ENCODE data around the gene EVL. TPM values are rescaled to one million over a fixed set of nuclear protein-coding genes. Genes with fewer than 3 reads are reported as not detected.

EVL gene
- total RNA-seq, 1 donor from 2014 or later: 285 TPM

GRCh38 chr14:100117633-100118395, 52.6 kb downstream of the EVL start:
- Mint-ChIP-seq H3K4me3 (no peak overlapping the region), H3K9me3 (no peaks in the 10 kb centered on the region), H3K36me3 (ENCODE audit: low read depth) (peaks cover 67% of the 10 kb centered on the region), H3K27me3 (no peaks in the 10 kb centered on the region), H3K27ac (peak overlapping the region; percentile 75), H3K4me1 (peaks cover 30% of the 10 kb centered on the region)
- intact Hi-C loops (cut with micrococcal nuclease): no loop called here
- no peak for DNase-seq

- Mint-ChIP-seq H3K27me3 (no peaks in the 10 kb centered on the region), H3K9me3 (no peaks in the 10 kb centered on the region), H3K27ac (peak overlapping the region; percentile 75), H3K4me3 (no peak overlapping the region), H3K4me1 (peaks cover 27% of the 10 kb centered on the region), H3K36me3 (ENCODE audit: low read depth) (peaks cover 64% of the 10 kb centered on the region)
- no peak for DNase-seq
- intact Hi-C loops (cut with micrococcal nuclease): no loop called here
These were observed 53.3 kb downstream of the EVL start for GRCh38 chr14:100118396-100119011.

- Mint-ChIP-seq H3K27ac (peak overlapping the region; percentile 75), H3K4me1 (peaks cover 26% of the 10 kb centered on the region), H3K9me3 (no peaks in the 10 kb centered on the region), H3K36me3 (ENCODE audit: low read depth) (peaks cover 59% of the 10 kb centered on the region), H3K4me3 (no peak overlapping the region), H3K27me3 (no peaks in the 10 kb centered on the region)
- intact Hi-C loops (cut with micrococcal nuclease): no loop called here
- no peak for DNase-seq
These were observed 54.0 kb downstream of the EVL start for GRCh38 chr14:100119251-100119650.

- H3K36me3 Mint-ChIP-seq (ENCODE audit: low read depth): peaks cover 59% of the 10 kb centered on the region
- no peaks in the 10 kb centered on the region for H3K27me3 Mint-ChIP-seq
- DNase-seq: no peak
- H3K4me1 Mint-ChIP-seq: peaks cover 24% of the 10 kb centered on the region
- H3K27ac Mint-ChIP-seq: peak overlapping the region; percentile 31
- intact Hi-C loops (cut with micrococcal nuclease): no loop called here
- H3K4me3 Mint-ChIP-seq: no peak overlapping the region
- H3K9me3 Mint-ChIP-seq: no peaks in the 10 kb centered on the region
These were observed 55.5 kb downstream of the EVL start for GRCh38 chr14:100120522-100121269.

GRCh38 chr14:100121643-100122480, 56.6 kb downstream of the EVL start:
- intact Hi-C loops (cut with micrococcal nuclease): no loop called here
- no peak overlapping the region for H3K4me3 Mint-ChIP-seq
- no peaks in the 10 kb centered on the region for H3K27me3 Mint-ChIP-seq
- no peak for DNase-seq
- peak overlapping the region; percentile 41 for H3K27ac Mint-ChIP-seq
- peaks cover 60% of the 10 kb centered on the region for H3K36me3 Mint-ChIP-seq (ENCODE audit: low read depth)
- no peaks in the 10 kb centered on the region for H3K9me3 Mint-ChIP-seq
- H3K4me1 Mint-ChIP-seq: peaks cover 20% of the 10 kb centered on the region

- intact Hi-C loops (cut with micrococcal nuclease): no loop called here
- DNase-seq: no peak
- no peaks in the 10 kb centered on the region for H3K27me3 Mint-ChIP-seq
- no peak overlapping the region for H3K4me3 Mint-ChIP-seq
- H3K9me3 Mint-ChIP-seq: no peaks in the 10 kb centered on the region
- H3K36me3 Mint-ChIP-seq (ENCODE audit: low read depth): peaks cover 60% of the 10 kb centered on the region
- H3K27ac Mint-ChIP-seq: peak overlapping the region; percentile 17
- H3K4me1 Mint-ChIP-seq: peaks cover 18% of the 10 kb centered on the region
These were observed 57.4 kb downstream of the EVL start for GRCh38 chr14:100122481-100123223.

- Mint-ChIP-seq H3K27ac (no peak overlapping the region), H3K9me3 (no peaks in the 10 kb centered on the region), H3K4me3 (no peak overlapping the region), H3K4me1 (peaks cover 11% of the 10 kb centered on the region), H3K27me3 (no peaks in the 10 kb centered on the region), H3K36me3 (ENCODE audit: low read depth) (peaks cover 54% of the 10 kb centered on the region)
- DNase-seq: no peak
- intact Hi-C loops (cut with micrococcal nuclease): no loop called here
These were observed 58.4 kb downstream of the EVL start for GRCh38 chr14:100123618-100124017.

- Mint-ChIP-seq H3K27me3 (no peaks in the 10 kb centered on the region), H3K27ac (peak overlapping the region; percentile 73), H3K9me3 (no peaks in the 10 kb centered on the region), H3K4me1 (peaks cover 6% of the 10 kb centered on the region), H3K4me3 (no peak overlapping the region), H3K36me3 (ENCODE audit: low read depth) (peaks cover 51% of the 10 kb centered on the region)
- DNase-seq: no peak
- intact Hi-C loops (cut with micrococcal nuclease): no loop called here
These were observed 59.4 kb downstream of the EVL start for GRCh38 chr14:100124551-100125088.

GRCh38 chr14:100126401-100126800, 61.2 kb downstream of the EVL start:
- peaks cover 4% of the 10 kb centered on the region for H3K4me1 Mint-ChIP-seq
- no peaks in the 10 kb centered on the region for H3K9me3 Mint-ChIP-seq
- H3K4me3 Mint-ChIP-seq: no peak overlapping the region
- no peak overlapping the region for H3K27ac Mint-ChIP-seq
- intact Hi-C loops (cut with micrococcal nuclease): no loop called here
- H3K36me3 Mint-ChIP-seq (ENCODE audit: low read depth): peaks cover 57% of the 10 kb centered on the region
- no peaks in the 10 kb centered on the region for H3K27me3 Mint-ChIP-seq
- no peak for DNase-seq

- intact Hi-C loops (cut with micrococcal nuclease): no loop called here
- Mint-ChIP-seq H3K4me1 (peaks cover 5% of the 10 kb centered on the region), H3K9me3 (no peaks in the 10 kb centered on the region), H3K27ac (peak overlapping the region; percentile 30), H3K4me3 (no peak overlapping the region), H3K36me3 (ENCODE audit: low read depth) (peaks cover 63% of the 10 kb centered on the region), H3K27me3 (no peaks in the 10 kb centered on the region)
- DNase-seq: no peak
These were observed 62.7 kb downstream of the EVL start for GRCh38 chr14:100127853-100128455.

- no peak overlapping the region for H3K27ac Mint-ChIP-seq
- DNase-seq: no peak
- intact Hi-C loops (cut with micrococcal nuclease): no loop called here
- H3K9me3 Mint-ChIP-seq: no peaks in the 10 kb centered on the region
- H3K4me3 Mint-ChIP-seq: no peak overlapping the region
- no peaks in the 10 kb centered on the region for H3K27me3 Mint-ChIP-seq
- H3K36me3 Mint-ChIP-seq (ENCODE audit: low read depth): peaks cover 66% of the 10 kb centered on the region
- peaks cover 3% of the 10 kb centered on the region for H3K4me1 Mint-ChIP-seq
These were observed 63.5 kb downstream of the EVL start for GRCh38 chr14:100128688-100129087.

- DNase-seq: no peak
- Mint-ChIP-seq H3K27me3 (no peaks in the 10 kb centered on the region), H3K9me3 (no peaks in the 10 kb centered on the region), H3K4me1 (peaks cover 3% of the 10 kb centered on the region), H3K27ac (no peak overlapping the region), H3K4me3 (no peak overlapping the region), H3K36me3 (ENCODE audit: low read depth) (peaks cover 70% of the 10 kb centered on the region)
- intact Hi-C loops (cut with micrococcal nuclease): no loop called here
These were observed 64.0 kb downstream of the EVL start for GRCh38 chr14:100129161-100129589.

Measured in activated CD4-positive, alpha-beta T cell treated with anti-CD3 and anti-CD28 coated beads, Interleukin-2, amount 10 ng/mL, durations not matched to agents 24 days and 14 days (primary cell).